Activated CD8-positive, alpha-beta memory T cell treated with anti-CD3 and anti-CD28 coated beads, Interleukin-2, amount 50 U/mL, for 4 hours (primary cell): ENCODE data around the gene CD36.
"Not testable (repeated sequence)": the region's sequence is repeated elsewhere in the genome, so short reads cannot be mapped to it uniquely, and the experiment has no call there.

Experiments used
- DNase-seq: peaks from one replicate; pipeline ENCODE4 v3.0.0-alpha.2; 2020

CD36 gene

DNA sequence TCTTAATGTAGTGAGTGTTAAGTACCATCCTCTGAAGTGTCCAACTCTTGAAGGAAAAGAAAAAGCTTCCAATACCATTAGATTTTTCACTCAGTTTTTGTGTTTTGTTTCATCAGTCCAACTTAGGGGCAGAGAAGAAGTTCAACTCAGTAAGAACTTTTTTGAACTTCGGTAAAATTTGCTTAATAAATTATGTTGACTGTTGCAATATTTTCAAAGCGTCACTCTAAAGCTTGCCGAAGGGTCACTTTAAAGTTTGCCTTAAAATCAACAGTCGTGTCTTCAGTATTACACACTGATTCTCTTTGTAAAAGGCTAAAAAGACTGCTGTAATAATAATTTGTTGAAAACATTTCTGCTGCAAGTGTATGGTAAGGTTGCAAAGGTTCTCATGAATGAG lies 17.6 kb downstream of the CD36 start:
- no peak for DNase-seq

- DNase-seq: no peak
Observed at GRCh38 chr7:80659120-80660055, 20.9 kb downstream of the CD36 start.

DNA sequence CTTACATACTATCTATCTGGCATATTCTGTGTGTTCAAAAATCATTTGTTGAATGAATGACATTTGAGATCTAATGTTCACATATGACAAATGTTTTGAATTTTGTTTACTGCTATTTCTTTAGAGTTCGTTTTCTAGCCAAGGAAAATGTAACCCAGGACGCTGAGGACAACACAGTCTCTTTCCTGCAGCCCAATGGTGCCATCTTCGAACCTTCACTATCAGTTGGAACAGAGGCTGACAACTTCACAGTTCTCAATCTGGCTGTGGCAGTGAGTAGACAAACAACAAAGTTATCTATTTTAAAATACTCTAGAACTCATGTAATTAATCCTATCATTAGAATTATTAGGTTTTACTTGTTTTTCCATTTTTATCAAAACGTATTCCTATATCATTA lies 22.5 kb downstream of the CD36 start:
- no peak for DNase-seq

GRCh38 chr7:80661729-80662128 lies 23.3 kb downstream of the CD36 start:
- no peak for DNase-seq

DNA sequence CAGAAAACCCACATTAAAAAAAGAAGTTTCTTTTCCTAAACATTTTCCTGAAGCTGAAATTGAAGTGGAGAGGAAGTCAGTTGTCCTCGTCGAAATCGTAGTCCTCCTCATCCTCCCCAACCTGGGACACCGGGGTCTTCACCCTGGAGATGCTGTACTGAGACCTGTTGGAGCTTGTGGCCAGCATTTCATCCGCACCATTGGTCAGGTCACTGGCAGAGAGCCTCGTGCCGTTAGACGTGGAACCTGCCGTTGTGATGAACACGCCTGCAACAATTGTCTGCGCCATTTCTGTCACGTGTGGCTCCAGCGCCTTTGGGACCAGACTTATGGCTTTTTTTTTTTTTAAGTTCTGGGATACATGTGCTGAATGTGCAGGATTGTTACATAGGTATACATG lies 23.8 kb downstream of the CD36 start:
- no peak for DNase-seq

DNA sequence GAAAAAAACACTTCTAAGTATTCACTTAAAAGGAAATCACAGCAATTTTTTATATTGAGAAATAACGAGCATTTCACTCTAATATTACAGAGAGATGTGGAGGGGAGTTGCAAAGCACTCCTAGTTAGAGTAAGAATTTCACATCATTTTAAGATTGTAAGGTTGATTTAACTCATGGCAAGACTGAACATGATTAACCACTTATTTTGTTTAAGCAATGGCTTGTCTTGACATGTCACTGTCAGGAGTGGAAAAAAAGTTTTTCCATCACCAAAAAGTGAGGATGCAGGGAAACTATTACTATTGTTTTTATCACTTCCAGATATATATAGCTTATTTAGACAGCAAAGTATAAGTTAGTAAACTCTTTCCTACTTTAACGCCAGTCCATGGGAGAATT lies 27.1 kb downstream of the CD36 start:
- no peak for DNase-seq

DNA sequence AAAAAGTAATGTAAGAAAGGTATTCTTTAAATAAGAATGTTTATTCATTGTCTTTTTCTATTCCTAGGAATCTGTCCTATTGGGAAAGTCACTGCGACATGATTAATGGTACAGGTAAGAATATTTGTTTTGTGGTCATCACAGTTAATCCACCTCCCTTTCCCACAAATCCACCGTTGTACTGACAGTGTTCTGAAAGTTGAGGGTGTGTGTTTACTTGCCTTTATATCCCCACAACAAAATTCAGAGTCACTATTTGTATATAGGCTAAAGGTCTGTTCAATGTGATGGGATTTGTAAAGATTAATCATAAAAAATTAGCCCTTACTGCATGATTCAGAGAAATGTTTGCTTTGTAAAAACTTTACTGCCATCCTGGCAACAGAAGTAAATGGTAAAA lies 27.9 kb downstream of the CD36 start:
- DNase-seq: no peak

DNA sequence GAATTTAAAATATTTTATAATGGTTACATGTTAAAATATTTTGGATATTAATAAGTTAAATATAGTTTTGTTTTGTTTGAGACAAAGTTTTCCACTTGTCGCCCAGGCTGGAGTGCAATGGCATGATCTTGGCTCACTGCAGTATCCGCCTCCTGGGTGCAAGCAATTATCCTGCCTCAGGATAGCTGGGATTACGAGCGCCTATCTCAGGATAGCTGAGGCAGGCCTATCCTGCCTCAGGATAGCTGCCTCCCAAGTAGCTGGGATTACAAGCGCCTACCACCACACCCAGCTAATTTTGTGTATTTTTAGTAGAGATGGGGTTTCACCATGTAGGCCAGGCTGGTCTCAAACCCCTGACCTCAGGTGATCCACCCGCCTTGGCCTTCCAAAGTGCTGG lies 30.9 kb downstream of the CD36 start:
- not testable (repeated sequence) for DNase-seq

GRCh38 chr7:80671744-80672143 lies 33.3 kb downstream of the CD36 start:
- DNase-seq: no peak

- DNase-seq: no peak
Observed at GRCh38 chr7:80675090-80675489, 36.6 kb downstream of the CD36 start.

DNA sequence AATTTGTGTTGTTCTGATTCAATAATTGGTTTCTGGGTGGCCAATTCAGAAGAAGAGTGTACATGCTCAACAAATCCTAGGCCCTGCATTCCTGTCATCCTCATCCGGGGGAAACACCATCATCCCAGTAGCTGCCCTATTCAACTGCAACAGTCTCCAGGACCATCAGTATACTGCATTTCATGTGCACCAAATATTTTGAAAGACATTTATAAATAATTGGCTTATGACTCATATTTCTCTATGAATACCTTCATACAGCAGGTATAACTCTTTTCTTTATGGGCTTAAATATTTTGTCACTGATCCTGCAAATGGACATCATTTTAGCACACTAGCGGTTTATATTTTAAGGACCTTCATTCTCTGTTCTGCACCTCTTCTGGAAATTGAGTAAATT lies 38.0 kb downstream of the CD36 start:
- no peak for DNase-seq

GRCh38 chr7:80677629-80678028 lies 39.2 kb downstream of the CD36 start:
- no peak for DNase-seq

GRCh38 chr7:80678707-80679106 lies 40.3 kb downstream of the CD36 start:
- no peak for DNase-seq

DNA sequence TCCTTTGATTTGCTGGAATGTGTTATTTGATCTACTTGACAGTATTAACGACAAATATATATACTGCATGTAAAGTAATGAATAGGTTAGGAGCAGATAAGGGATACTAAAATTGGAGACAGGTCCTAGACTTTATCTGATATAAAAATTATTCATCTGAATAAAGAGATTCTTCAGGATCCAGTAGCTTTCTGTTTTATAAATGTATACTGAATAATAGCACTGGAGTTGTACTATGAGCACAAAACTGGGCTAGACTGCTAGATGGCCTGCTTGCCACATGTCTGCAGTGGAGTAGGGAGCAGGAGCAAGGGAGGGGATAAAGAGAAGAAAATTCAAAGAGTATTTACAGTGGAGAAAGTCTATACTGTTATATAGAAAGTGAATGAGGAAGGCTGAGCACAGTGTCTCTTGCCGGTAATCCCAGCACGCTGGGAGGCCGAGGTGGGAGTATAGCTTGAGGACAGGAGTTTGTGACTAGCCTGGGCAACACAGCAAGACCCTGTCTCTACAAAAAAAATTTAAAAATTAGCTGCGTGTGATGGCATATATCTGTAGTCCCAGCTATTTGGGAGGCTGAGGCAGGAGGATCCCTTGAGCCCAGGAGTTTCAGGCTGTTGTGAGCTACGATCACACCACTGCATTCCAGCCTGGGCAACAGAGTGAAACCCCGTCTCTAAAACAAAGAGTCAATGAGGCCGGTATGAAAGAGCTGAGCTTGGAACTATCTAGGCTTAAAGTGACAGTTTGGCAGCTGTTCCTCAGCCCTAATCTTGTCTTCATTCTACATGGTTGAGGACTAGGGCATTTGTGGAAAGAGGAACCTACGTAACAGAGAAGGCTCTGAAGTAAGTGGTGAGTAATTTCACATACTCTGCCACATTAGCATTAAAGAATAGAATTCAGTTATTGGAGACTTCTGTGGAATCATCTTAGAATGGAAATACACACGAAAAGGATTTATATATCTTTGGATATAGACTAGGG lies 41.8 kb downstream of the CD36 start:
- DNase-seq: no peak

GRCh38 chr7:80681272-80681885 lies 42.9 kb downstream of the CD36 start:
- no peak for DNase-seq

GRCh38 chr7:80682744-80683143 lies 44.3 kb downstream of the CD36 start:
- no peak for DNase-seq

DNA sequence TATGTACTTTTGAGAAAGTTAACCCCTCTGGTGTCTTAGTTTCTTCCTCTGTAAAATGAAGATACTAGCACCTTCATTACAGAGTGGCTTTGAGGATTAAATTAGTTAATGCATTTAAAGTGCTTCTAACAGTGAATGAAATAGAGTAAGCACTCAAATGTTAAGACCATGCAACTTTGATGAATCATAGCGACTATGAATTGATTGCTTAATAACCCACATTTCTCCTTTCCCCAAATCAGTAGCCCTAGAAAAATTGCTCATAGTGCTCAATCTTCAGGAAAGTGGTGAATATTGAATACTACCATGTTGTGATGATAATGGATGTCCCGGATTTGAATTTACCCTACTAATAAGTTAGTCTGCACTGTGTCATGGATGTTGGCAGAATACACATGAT lies 48.1 kb downstream of the CD36 start:
- DNase-seq: no peak

DNA sequence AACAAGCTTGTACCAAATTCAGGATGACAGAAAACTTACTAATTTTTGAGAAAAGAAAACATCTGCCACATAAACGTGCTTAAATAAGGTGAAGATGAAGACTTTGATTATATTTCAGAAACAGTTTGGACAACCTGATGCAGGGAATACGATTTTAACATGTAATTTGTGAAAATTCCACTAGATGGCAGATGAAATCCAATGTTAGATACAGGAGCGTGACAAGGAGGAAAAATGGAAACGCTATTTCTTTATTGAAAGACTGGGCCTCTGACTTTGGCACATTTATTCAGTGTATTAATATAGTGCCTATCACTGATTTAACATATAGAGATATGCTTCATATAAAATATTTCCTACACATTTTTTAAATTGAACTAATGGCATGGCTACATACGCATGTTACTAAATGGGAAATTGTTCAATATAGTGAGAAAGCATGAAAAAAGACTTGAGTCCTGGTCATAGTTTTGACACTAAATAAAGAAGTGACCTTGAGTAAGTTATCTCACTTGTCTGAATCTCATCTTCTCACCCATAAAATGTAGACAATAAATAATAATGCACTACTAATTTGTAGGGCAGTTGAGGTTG lies 60.7 kb downstream of the CD36 start:
- DNase-seq: no peak

DNA sequence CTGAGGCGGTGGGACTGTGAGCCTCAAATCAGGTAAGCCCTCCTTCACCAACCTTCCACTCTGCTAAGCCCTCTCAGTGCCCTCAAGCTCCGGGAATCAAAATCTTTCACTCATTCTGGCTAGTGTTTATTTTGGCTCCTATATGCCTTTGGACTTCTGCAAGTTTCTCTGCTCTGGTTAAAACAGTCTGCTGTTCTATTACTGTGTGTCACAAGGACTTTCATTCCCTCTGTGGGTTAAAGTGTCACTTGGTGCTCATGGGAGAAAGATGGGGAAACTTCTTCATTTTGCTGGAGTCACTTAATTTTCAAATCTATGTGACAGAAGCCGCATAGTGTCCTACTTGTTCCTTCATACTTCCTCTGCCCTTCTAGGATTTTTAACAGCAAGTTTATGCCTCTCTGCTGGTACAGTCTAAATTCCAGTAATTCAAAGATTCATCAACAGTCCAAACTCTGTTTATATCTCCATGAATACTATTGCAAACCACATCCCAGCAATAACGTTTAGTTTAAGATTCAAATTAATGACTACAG lies 61.3 kb downstream of the CD36 start:
- DNase-seq: no peak

DNA sequence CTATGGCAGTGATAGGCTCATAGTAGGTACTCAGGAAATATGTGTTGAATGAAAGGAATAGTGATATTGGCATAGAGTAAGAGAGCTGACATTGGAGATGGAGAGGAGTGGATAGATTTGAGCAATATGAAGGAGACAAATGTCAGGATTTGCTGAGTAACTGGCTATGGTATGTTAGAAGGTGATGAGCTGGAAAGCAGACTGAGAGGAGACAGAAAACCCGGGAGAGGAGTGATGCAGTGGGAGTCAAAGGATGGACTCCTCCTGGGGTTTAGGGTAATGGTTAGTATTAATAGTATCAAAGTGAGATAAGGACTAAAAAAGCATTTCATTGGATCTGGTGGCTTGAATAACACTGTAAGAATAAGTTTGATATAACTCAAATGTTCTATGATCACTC lies 64.8 kb downstream of the CD36 start:
- no peak for DNase-seq

- DNase-seq: no peak
Observed at GRCh38 chr7:80705130-80705781, 66.8 kb downstream of the CD36 start.

DNA sequence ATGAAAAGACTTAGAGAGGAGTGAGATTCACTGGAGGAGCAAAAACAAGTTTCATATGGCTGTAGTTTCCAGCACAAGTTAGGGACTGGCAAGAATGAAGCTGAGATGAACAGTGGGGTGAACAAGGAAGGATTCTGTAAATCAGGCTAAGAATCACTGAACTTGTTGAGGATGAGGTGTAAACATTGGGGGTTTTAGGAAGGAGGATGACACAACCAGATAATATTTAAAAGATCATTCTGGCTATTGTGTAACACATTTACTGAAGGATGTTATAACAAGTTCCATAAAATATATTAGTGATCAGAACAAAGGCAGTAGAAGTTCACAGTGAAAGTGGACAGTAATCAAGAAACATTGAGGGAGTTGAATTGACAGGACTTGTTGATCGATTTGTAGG lies 68.9 kb downstream of the CD36 start:
- DNase-seq: no peak
